Measurements from ENCODE around the gene SLC44A3. TPM values are rescaled to one million over a fixed set of nuclear protein-coding genes. Genes with fewer than 3 reads are reported as not detected.

Gene SLC44A3
- total and polyA plus RNA-seq, 4 donors = 9.3 to 31.8 (median 11.6) TPM

GRCh38 chr1:94863919-94864318 lies 43.8 kb downstream of the SLC44A3 start:
- ATAC-seq (ENCODE audit: insufficient read depth, low FRiP score) = peak; percentile 89
- Histone ChIP-seq H3K9me3 (ENCODE audit: control insufficient read depth in 4 of 4, insufficient read depth in 3 of 4, low read length in 3 of 4) (no peaks in the 10 kb centered on the region), H3K9ac (ENCODE audit: insufficient read depth in 1 of 2, low read length in 2 of 2) (peak overlapping the region in 1 of 2 donors; percentile 27), H3K36me3 (ENCODE audit: control insufficient read depth in 4 of 4, insufficient read depth in 4 of 4, low read length in 4 of 4) (no peaks in the 10 kb centered on the region), H3K27me3 (ENCODE audit: control insufficient read depth in 3 of 3, insufficient read depth in 3 of 3, low read length in 2 of 3) (no peaks in the 10 kb centered on the region), H3K4me1 (ENCODE audit: control insufficient read depth in 5 of 5, insufficient read depth in 5 of 5, low read length in 5 of 5) (peaks cover 10 to 32% (median 16%) of the 10 kb centered on the region in 5 donors), H3K4me3 (no peak overlapping the region), H3K27ac (ENCODE audit: low read depth in 1 of 2, low read length in 1 of 2) (peak overlapping the region; percentile 70 to 85)
- no peak for TF ChIP-seq CTCF (IDR thresholded peaks at IDR 0.05; ENCODE audit: control extremely low read depth, extremely low read depth)
- DNase-seq = peak; percentile 58 to 78 (median 68)
- WGBS, 2 donors = 37 to 70% methylated on average over 4 of the region's 4 CpGs

DNA sequence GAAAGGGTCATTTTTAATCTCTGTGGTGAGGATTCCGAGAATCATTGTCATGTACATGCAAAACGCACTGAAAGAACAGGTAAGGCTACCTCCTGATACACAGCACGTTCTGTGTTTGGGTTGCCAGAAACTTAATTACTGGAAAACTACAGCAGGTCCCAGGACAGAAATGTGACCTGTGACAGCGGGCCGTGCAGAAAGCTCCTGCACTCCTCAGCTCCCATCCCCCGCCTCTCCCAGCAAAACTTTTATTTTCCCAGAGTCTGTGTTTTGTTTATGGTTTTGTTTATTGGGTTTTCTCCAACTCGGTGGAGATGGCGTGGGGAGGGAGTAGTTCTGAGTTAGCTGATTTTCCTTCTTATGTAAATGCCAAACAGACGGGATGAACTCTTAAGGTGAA lies 44.7 kb downstream of the SLC44A3 start:
- Histone ChIP-seq H3K36me3 (ENCODE audit: control insufficient read depth in 4 of 4, insufficient read depth in 4 of 4, low read length in 4 of 4) (no peaks in the 10 kb centered on the region), H3K9me3 (ENCODE audit: control insufficient read depth in 4 of 4, insufficient read depth in 3 of 4, low read length in 3 of 4) (no peaks in the 10 kb centered on the region), H3K9ac (ENCODE audit: insufficient read depth in 1 of 2, low read length in 2 of 2) (no peak overlapping the region), H3K4me3 (no peak overlapping the region), H3K4me1 (ENCODE audit: control insufficient read depth in 5 of 5, insufficient read depth in 5 of 5, low read length in 5 of 5) (peaks cover 10 to 32% (median 16%) of the 10 kb centered on the region in 5 donors), H3K27me3 (ENCODE audit: control insufficient read depth in 3 of 3, insufficient read depth in 3 of 3, low read length in 2 of 3) (no peaks in the 10 kb centered on the region), H3K27ac (ENCODE audit: low read depth in 1 of 2, low read length in 1 of 2) (peak overlapping the region; percentile 45 to 66)
- no peak for ATAC-seq (ENCODE audit: insufficient read depth, low FRiP score)
- DNase-seq = peak; percentile 35 to 80 (median 78)
- WGBS, 2 donors = 53 to 75% methylated on average over 9 of the region's 9 CpGs
- no peak for TF ChIP-seq CTCF (IDR thresholded peaks at IDR 0.05; ENCODE audit: control extremely low read depth, extremely low read depth)

DNA sequence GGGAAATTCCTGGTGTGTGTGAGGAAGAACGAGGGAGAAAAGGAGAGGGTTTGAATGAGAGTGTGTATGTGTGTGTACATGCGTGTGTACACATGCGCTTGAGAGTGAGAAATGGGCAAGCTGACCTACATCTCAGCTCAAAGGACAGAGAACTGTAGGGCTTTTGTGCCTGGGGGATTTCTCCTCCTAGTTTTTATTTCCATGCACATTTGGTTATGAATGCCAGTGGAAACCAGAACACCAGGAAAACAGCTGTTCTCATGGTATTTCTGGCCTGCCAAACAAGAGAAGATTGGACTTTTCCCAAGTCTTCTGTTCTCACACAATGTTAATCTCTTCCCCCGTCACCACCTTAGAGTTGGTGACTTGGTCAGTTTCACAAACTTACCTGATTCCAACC lies 45.2 kb downstream of the SLC44A3 start:
- Histone ChIP-seq H3K27ac (ENCODE audit: low read depth in 1 of 2, low read length in 1 of 2) (peak overlapping the region; percentile 45 to 78), H3K9me3 (ENCODE audit: control insufficient read depth in 4 of 4, insufficient read depth in 3 of 4, low read length in 3 of 4) (no peaks in the 10 kb centered on the region), H3K9ac (ENCODE audit: insufficient read depth in 1 of 2, low read length in 2 of 2) (no peak overlapping the region), H3K27me3 (ENCODE audit: control insufficient read depth in 3 of 3, insufficient read depth in 3 of 3, low read length in 2 of 3) (no peaks in the 10 kb centered on the region), H3K4me1 (ENCODE audit: control insufficient read depth in 5 of 5, insufficient read depth in 5 of 5, low read length in 5 of 5) (peaks cover 10 to 32% (median 16%) of the 10 kb centered on the region in 5 donors), H3K4me3 (no peak overlapping the region), H3K36me3 (ENCODE audit: control insufficient read depth in 4 of 4, insufficient read depth in 4 of 4, low read length in 4 of 4) (no peaks in the 10 kb centered on the region)
- no peak for ATAC-seq (ENCODE audit: insufficient read depth, low FRiP score)
- TF ChIP-seq CTCF (IDR thresholded peaks at IDR 0.05; ENCODE audit: control extremely low read depth, extremely low read depth) = no peak
- DNase-seq = peak in 1 of 3 donors; percentile 53
- WGBS, 2 donors = 59 to 82% methylated on average over 4 of the region's 4 CpGs
